HG02678 (cell line): ENCODE data around the gene SYNGR1.
"Not testable (repeated sequence)": the region's sequence is repeated elsewhere in the genome, so short reads cannot be mapped to it uniquely, and the experiment has no call there.

Experiments used
- ATAC-seq: cut with Tn5 transposase; IDR thresholded peaks from one replicate; pipeline ENCODE4 v1.9.1; 2021; ENCODE audit warnings: mild to moderate bottlenecking, moderate library complexity; ENCODE audit not compliant: unreplicated experiment

The SYNGR1 gene

GRCh38 chr22:39316440-39317083 lies 33.2 kb upstream of the SYNGR1 start:
- no peak for ATAC-seq

GRCh38 chr22:39317084-39317774 lies 32.6 kb upstream of the SYNGR1 start:
- ATAC-seq: no peak

DNA sequence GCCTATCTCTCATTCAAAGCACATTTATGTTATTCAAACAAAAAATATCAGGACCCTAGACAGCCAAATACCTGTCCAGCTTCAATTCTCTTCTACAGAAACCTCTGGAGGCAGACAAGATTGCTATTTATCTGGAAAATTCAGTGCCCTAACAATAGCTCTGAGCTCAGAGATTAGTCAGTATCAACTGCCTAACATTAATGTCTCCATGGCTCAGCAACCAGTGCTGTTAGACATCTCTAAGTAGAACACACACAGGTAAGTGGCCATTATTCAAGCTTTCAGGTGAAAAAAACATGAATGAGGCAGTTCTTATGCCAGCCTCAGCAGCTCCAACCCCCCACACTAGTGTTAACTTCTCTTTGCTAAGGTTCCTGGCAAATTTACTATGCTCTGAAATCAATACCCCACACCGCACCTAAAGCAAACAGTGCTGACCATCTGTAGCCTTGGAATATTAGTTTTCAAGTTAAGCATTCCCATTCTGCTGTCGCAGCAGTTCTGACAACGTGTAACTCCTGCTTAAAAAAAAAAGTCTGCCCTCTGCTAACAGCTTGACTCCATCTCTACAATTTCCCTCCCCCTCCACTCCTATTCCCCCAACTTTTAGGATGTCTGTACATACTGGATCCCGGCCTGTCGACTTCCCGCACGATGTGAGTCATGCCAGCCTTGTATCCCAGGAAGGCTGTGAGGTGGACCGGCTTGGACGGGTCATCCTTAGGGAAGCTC lies 31.9 kb upstream of the SYNGR1 start:
- no peak for ATAC-seq

GRCh38 chr22:39318507-39319283 lies 31.1 kb upstream of the SYNGR1 start:
- no peak for ATAC-seq

- peak; percentile 88 for ATAC-seq
Observed at GRCh38 chr22:39319284-39320022, 30.3 kb upstream of the SYNGR1 start, which contains the start of gene RPL3. Gene RPL3 (minus strand): TSS chr22:39319623. CDS start chr22:39319597, 26 bp downstream.

GRCh38 chr22:39320616-39321029 lies 29.2 kb upstream of the SYNGR1 start:
- ATAC-seq: not testable (repeated sequence)

- ATAC-seq: no peak
Observed at GRCh38 chr22:39325392-39325932, 24.3 kb upstream of the SYNGR1 start.

DNA sequence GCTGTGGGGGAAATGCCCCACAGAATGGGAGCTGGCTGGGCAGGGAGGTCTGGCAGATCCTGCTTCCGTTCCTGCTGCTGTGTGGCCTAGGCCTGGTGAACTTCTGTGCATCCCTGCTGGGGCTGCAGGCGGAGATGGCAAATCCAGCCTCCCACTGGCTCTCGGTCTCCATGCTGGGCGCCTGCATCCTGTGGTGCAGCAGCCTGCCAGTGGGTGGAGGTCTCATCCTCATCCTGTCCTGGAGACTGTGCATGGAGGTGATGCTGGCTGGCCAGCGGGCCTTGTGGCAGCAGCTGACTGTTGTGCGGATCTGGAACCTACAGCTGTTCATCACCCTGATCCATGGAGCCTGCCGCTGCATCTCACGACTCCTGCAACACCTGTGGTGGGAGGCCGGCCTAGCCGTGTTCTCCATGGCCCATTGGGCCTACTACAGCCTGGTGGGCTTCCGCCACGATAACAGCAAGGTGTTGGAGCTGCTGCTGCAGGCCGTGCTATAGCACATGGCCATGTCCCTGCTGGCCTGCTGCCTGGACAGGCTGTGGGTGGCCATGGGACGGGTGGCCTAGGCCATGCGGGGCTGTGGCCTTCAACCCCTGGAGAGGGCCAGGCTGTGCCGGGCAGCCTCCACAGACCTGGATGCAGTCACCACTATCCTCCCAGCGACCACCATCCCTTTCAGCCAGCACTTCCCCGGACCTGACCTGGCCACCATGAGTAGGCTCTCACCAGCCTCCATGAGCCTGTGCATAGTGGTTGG lies 21.6 kb upstream of the SYNGR1 start:
- no peak for ATAC-seq

DNA sequence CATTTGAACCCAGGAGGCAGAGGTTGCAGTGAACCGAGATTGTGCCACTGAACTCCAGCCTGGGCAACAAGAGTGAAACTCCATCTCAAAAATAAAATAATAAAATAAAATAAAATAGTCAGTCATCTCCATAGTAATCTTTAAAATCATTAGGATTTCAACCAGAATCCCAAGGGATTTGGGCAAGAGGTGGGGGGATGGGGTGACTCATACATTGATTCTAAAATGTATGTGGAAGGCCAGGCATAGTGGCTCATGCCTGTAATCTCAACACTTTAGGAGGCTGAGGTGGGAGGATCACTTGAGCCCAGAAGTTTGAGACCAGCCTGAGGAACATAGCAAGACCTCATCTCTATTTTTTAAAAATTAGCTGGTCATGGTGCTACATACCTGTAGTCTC lies 19.2 kb upstream of the SYNGR1 start:
- ATAC-seq: not testable (repeated sequence)

DNA sequence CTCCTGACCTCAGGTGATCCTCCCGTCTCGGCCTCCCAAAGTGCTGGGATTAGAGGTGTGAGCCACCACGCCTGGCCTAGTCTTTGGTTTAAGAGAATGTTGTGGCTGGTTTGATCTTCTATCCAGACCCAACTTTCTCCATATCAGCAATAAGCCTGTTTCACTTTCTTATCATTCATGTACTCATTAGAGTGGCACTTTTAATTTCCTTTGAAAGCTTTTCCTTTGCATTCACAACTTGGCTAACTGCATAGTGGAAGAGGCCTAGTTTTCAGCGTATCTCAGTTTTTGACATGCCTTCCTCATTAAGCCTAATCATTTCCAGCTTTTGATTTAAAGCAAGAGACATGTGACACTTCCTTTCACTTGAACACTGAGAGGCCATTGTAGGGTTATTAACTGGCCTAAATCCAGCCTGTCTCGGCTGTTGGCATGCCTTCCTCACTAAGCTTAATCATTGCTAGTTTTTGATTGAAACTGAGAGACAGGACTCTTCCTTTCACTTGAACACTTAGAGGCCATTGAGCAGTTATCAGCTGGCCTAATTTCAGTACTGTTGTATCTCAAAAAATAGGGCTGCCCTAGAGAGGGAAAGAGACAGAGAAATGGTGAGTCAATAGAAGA lies 17.2 kb upstream of the SYNGR1 start:
- ATAC-seq: peak; percentile 42

GRCh38 chr22:39336411-39336810 lies 13.4 kb upstream of the SYNGR1 start:
- no peak for ATAC-seq

DNA sequence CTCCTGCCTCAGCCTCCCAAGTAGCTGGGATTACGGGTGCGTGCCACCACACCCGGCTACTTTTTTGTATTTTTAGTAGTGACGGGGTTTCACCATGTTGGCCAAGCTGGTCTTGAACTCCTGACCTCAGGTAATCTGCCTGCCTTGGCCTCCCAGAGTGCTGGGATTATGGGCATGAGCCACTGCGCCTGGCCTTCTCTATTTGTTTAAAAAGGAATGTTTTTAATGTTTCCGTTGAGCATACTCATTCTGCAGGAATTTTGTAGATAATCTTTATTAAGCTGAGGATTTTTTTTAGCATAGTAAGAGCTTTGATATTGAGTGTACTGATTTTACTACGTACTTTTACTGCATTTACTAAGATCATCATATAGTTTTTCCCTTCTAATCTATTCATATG lies 10.0 kb upstream of the SYNGR1 start:
- ATAC-seq: not testable (repeated sequence)

- ATAC-seq: no peak
Observed at GRCh38 chr22:39341179-39341578, 8.6 kb upstream of the SYNGR1 start.

- ATAC-seq: no peak
Observed at GRCh38 chr22:39343259-39344045, 6.3 kb upstream of the SYNGR1 start.

DNA sequence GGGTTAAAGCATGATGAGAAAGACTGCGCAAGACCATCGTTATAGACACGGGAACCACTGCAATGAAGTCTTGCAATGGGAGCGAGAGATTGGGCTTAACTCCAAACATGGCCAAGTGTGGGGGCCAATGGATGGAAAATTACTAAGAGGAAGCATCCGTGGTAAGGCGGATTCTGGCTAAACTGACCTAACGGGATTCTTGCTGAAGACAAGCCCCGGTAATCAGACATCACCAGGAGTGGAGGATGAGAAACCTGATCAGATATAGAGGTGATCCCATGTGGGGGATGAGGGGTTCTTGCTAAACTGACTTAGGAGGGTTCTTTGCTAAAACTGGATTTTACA lies 5.8 kb upstream of the SYNGR1 start:
- no peak for ATAC-seq

DNA sequence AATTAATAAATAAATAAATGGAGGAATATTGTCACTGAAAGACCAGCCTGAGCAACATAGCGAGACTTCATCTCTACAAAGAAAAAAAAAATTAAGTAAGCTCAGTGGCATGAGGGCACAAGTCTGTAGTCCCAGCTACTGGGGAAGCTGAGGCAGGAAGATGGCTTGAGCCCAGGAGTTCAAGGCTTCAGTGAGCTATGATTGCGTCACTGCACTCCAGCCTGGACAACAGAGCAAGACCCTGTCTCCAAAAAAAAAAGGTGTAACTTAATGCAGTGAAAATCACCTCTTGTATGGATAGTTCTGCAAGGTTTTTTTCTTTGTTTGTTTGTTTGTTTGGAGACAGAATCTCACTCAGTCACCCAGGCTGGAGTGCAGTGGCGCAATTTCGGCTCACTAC lies 4.6 kb upstream of the SYNGR1 start:
- no peak for ATAC-seq

DNA sequence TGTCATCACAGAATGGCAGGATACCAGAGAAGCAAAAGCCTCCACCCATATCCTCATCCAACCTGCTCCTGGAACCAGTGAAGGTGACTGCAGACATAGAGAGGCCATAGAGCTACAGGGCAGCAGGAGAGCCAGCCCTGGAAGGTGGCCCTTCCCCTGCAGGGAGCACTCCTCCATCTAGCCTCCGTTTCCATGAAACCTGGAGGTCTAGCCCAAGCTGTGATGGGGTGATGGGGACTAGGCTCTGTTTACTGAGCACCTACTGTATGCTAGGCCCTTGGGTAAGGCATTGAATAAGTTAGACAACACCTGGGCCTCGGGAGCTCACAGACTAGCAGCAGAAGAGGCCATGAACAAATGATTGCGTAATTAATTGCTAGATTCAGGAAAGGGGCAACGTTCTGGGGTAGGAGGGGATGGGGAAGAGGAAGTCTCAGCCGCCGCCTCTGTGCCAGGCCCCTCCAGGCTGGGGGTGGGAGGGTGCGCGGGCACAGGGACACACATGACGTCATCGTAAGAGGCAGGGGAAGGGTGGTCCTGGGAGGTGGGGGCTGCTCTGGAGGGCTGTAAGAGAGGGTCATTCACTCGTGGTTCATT lies 784 bp upstream of the SYNGR1 start:
- peak; percentile 4 for ATAC-seq

DNA sequence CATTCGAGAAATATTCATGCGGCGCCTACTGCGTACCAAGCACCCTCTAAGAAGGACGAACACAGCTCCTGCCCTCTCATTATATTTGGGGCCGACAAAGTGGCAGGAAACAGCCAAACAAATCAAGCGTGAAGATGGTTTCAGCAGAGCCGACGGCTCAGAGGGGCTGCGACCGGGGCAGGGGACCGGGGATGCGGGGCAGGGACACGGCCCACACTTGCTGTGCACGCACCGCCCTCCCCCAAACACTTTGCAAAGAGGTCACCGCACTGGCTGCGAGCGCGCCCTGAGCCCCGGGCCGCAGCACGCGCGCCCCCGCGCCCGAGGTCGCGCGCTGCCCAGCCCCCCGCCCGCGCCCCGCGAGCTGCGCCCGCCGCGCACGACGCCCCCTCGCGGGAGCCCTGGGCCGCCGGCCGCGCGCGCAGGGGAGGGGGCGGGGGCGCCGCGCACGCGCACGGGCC lies 255 bp upstream of the SYNGR1 start:
- ATAC-seq: peak; percentile 49
